ENCODE data around the gene CELA1. TPM values are rescaled to one million over a fixed set of nuclear protein-coding genes. Genes with fewer than 3 reads are reported as not detected.

Gene CELA1
- total RNA-seq, 6 experiments from 2014 or later, result not detected

DNA sequence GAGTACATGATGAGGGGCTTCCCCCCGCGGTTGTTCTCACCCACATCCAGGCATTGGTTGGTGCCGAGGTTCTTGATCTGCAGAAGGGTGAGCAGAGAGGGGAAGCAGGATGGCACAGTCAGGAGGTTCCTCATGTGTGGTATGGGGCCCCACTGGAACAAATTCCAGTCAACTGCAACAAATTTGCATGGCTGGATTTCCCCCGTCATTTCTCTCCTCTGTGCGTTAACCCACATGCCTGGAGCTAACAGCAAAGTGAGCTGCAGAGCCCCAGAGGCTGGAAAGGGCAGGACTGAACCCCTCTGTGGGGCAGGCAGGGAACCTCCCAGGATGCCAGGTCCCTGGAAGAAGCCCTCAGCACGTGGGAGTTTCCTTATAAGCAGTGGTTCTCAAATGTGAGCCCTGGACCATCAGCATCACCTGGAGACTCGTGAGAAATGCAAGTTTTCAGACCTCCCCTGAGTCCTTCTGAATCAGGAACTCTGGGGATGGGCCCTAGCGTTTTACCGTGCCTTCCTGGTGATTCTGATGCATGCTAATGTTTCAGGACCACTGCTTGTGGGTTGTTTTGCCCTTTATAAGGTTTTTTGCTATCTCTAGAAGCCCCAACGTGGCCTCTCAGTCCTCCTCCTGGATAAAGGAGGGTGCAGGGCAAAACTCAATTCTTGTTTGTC, 11.0 kb upstream of the CELA1 start:
- no peak overlapping the region for H3K27ac ChIP-seq
- H3K27me3 ChIP-seq, result no peaks in the 10 kb centered on the region
- H3K4me3 ChIP-seq, result no peak overlapping the region
- DNase-seq, result no peak
- no peak for ATAC-seq
- TF ChIP-seq, protein P1, sequence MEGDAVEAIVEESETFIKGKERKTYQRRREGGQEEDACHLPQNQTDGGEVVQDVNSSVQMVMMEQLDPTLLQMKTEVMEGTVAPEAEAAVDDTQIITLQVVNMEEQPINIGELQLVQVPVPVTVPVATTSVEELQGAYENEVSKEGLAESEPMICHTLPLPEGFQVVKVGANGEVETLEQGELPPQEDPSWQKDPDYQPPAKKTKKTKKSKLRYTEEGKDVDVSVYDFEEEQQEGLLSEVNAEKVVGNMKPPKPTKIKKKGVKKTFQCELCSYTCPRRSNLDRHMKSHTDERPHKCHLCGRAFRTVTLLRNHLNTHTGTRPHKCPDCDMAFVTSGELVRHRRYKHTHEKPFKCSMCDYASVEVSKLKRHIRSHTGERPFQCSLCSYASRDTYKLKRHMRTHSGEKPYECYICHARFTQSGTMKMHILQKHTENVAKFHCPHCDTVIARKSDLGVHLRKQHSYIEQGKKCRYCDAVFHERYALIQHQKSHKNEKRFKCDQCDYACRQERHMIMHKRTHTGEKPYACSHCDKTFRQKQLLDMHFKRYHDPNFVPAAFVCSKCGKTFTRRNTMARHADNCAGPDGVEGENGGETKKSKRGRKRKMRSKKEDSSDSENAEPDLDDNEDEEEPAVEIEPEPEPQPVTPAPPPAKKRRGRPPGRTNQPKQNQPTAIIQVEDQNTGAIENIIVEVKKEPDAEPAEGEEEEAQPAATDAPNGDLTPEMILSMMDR (IDR thresholded peaks at IDR 0.05), result no peak
- no peak for TF ChIP-seq POLR2A (IDR thresholded peaks at IDR 0.05)
- no peaks in the 10 kb centered on the region for H3K9me3 ChIP-seq
- WGBS (ENCODE audit: insufficient coverage, low coverage, low lambda C conversion rate, missing lambda C conversion rate), result 87% methylated on average over 5 of the region's 10 CpGs
- intact Hi-C loops (cut with DNase I), result no loop called here
- H3K36me3 ChIP-seq, result no peaks in the 10 kb centered on the region
- H3K4me1 ChIP-seq, result no peaks in the 10 kb centered on the region

DNA sequence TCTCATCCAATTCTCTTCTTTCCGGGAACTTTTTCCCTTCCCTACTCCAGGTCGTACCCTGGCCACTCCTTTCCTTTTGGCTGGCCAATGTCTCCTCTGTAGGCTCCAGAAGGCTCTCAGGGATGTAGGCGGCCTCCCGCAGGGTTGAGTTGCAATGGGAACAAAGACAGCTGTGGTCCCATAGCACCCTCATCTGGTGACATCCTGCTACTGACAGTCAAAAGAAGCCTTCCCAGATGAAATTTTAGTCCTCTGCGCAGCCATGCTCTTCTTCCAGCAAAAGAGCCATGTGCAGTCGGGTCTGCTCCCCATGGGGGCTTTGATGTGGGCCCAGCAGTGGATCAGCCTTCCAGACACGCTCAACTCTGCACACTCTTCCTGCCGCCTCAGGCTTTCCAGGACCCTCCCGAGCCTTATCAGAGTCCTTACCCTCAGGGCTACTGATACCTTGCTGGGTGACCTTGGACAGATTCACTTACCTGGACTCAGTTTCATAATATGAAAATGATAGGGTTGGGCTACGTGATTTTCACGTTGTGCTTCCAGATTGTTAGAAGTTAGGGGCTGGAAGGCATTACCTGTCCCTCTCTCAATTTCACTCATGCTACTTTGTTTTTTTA, 5.5 kb upstream of the CELA1 start:
- WGBS (ENCODE audit: insufficient coverage, low coverage, low lambda C conversion rate, missing lambda C conversion rate), result 38% methylated on average over 7 of the region's 11 CpGs
- H3K36me3 ChIP-seq, result no peaks in the 10 kb centered on the region
- peak in 1 of 3 donors; percentile 30 for DNase-seq

DNA sequence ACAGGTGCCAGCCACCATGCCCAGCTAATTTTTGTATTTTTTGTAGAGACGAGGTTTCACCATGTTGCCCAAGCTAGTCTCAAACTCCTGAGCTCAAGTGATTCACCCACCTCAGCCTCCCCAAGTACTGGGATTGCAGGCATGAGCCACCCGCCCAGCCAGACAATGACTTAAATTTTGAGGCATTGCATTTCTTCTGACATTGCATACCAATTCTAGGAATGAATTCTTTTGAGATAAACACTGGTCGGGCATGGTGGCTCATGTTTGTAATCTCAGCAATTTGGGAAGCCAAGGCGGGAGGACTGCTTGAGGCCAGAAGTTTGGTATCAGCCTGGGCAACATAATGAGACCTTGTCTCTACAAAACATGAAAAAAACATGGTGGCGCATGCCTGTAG, 2.5 kb upstream of the CELA1 start:
- intact Hi-C loops (cut with DNase I), result no loop called here
- Histone ChIP-seq H3K4me3 (no peak overlapping the region), H3K36me3 (no peaks in the 10 kb centered on the region), H3K4me1 (no peaks in the 10 kb centered on the region), H3K27ac (no peak overlapping the region), H3K9me3 (no peaks in the 10 kb centered on the region), H3K27me3 (no peaks in the 10 kb centered on the region)
- TF ChIP-seq, protein P1 (IDR thresholded peaks at IDR 0.05), result no peak
- TF ChIP-seq POLR2A (IDR thresholded peaks at IDR 0.05), result no peak
- no peak for ATAC-seq
- 80% methylated on average over 4 of the region's 5 CpGs for WGBS (ENCODE audit: insufficient coverage, low coverage, low lambda C conversion rate, missing lambda C conversion rate)
- DNase-seq, result no peak

More for the DNA sequence above, 5.5 kb upstream of the CELA1 start:
- no peaks in the 10 kb centered on the region for H3K4me1 ChIP-seq
- intact Hi-C loops (cut with DNase I), result no loop called here
- H3K27ac ChIP-seq, result no peak overlapping the region
- H3K27me3 ChIP-seq, result no peaks in the 10 kb centered on the region
- TF ChIP-seq POLR2A (IDR thresholded peaks at IDR 0.05), result no peak
- TF ChIP-seq, protein P1 (IDR thresholded peaks at IDR 0.05), result peak; percentile 42 to 56 (median 50)
- no peak overlapping the region for H3K4me3 ChIP-seq
- no peaks in the 10 kb centered on the region for H3K9me3 ChIP-seq
- ATAC-seq, result peak; percentile 72 to 77 (median 74)

DNA sequence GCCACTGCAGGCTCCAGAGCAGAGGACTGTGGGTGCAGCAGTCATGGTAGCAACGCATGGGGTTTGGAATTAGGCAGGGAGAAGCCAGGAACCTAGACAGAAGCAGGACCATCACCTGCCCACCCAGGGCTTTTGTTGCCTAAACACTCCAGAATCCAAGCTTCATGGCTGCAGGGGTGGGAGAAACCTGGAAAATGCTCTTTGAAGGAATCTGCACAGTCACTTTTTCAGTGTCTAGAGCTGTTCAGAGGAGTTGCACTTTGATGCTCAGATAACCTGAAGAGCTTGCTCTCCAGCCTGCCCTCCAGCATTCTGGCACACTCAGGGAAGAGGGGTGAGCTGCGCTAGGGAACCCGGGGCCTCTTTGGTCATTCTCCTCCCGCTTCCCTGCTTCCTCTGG, 1.6 kb upstream of the CELA1 start:
- no peak overlapping the region for H3K4me3 ChIP-seq
- WGBS (ENCODE audit: insufficient coverage, low coverage, low lambda C conversion rate, missing lambda C conversion rate), result no CpG with 5 or more reads among the region's 4 CpGs
- no peaks in the 10 kb centered on the region for H3K27me3 ChIP-seq
- H3K27ac ChIP-seq, result no peak overlapping the region
- TF ChIP-seq, protein P1 (IDR thresholded peaks at IDR 0.05), result no peak
- no peak for TF ChIP-seq POLR2A (IDR thresholded peaks at IDR 0.05)
- H3K9me3 ChIP-seq, result no peaks in the 10 kb centered on the region
- intact Hi-C loops (cut with DNase I), result no loop called here
- DNase-seq (no peak), ATAC-seq (no peak)
- H3K36me3 ChIP-seq, result no peaks in the 10 kb centered on the region
- H3K4me1 ChIP-seq, result no peaks in the 10 kb centered on the region

Data from right lobe of liver (tissue), 6 donors.